A549 (cell line): ENCODE results near the gene TRNT1.

Experiments used
- FOXS1 ChIP-seq: fragments of 250-450 bp; sonication (Bioruptor Pico); IDR thresholded peaks from 2 replicates; pipeline ENCODE4 v1.5.0; 2020; ENCODE audit warnings: mild to moderate bottlenecking, moderate library complexity
- MYC ChIP-seq: IDR thresholded peaks from 2 replicates; pipeline ENCODE4 v1.6.1; 2012; ENCODE audit warnings: mild to moderate bottlenecking, inconsistent platforms, low read length, improper control_type of control experiment, borderline replicate concordance
- POLR2A ChIP-seq: IDR thresholded peaks from 2 replicates; pipeline ENCODE4 v1.6.1; 2012; ENCODE audit warnings: mild to moderate bottlenecking, low read length
- TF ChIP-seq, protein P1 (sequence below): fragments of >200 bp; sonication (Bioruptor Twin); formaldehyde crosslinking; IDR thresholded peaks from 3 replicates; pipeline ENCODE4 v1.5.1; 2016
- TF ChIP-seq, protein P2 (sequence below): IDR thresholded peaks from 2 replicates; pipeline ENCODE4 v1.6.1; 2012; ENCODE audit warnings: low read depth, borderline replicate concordance
- TF ChIP-seq, protein P3 (sequence below): IDR thresholded peaks from 2 replicates; pipeline ENCODE4 v1.6.1; 2012

DNA sequence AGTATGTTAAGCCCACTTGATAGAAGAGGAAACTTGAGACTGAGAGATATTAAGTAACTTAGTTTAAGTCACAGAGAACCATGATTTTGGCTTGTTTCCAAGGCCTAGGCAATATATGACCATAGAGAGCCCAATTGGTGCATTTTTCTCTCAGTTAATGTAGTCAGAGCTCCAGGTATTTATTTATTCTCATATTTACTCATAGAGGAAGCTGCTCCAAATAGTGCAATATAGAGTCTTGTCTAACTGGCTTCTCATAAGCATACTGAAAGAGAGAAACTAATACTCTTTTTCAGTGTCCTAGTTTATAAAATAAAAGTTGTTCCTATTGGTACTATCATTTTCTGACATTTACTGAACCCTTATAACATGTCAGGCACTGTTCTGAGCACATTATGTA, 15.2 kb downstream of the TRNT1 start:
- TF ChIP-seq, protein P1, sequence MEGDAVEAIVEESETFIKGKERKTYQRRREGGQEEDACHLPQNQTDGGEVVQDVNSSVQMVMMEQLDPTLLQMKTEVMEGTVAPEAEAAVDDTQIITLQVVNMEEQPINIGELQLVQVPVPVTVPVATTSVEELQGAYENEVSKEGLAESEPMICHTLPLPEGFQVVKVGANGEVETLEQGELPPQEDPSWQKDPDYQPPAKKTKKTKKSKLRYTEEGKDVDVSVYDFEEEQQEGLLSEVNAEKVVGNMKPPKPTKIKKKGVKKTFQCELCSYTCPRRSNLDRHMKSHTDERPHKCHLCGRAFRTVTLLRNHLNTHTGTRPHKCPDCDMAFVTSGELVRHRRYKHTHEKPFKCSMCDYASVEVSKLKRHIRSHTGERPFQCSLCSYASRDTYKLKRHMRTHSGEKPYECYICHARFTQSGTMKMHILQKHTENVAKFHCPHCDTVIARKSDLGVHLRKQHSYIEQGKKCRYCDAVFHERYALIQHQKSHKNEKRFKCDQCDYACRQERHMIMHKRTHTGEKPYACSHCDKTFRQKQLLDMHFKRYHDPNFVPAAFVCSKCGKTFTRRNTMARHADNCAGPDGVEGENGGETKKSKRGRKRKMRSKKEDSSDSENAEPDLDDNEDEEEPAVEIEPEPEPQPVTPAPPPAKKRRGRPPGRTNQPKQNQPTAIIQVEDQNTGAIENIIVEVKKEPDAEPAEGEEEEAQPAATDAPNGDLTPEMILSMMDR, result no peak
- TF ChIP-seq POLR2A (no peak), MYC (no peak), FOXS1 (CRISPR knock-in tag) (no peak)
- TF ChIP-seq, protein P2, sequence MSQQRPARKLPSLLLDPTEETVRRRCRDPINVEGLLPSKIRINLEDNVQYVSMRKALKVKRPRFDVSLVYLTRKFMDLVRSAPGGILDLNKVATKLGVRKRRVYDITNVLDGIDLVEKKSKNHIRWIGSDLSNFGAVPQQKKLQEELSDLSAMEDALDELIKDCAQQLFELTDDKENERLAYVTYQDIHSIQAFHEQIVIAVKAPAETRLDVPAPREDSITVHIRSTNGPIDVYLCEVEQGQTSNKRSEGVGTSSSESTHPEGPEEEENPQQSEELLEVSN, result no peak
- TF ChIP-seq, protein P3, sequence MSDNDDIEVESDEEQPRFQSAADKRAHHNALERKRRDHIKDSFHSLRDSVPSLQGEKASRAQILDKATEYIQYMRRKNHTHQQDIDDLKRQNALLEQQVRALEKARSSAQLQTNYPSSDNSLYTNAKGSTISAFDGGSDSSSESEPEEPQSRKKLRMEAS, result no peak
